Smooth muscle cell of the coronary artery (primary cell): ENCODE results near the gene GOLGA6B. TPM values are rescaled to one million over a fixed set of nuclear protein-coding genes. Genes with fewer than 3 reads are reported as not detected.

Experiments used
- total RNA-seq: library from RNA; depleted of rRNA; stranded (reverse); fragments of >200 nt; gene quantifications from 2 replicates; pipeline ENCODE4 v1.2.3, GENCODE V29; 2014; ENCODE audit warnings: low replicate concordance

GOLGA6B gene, protein sequence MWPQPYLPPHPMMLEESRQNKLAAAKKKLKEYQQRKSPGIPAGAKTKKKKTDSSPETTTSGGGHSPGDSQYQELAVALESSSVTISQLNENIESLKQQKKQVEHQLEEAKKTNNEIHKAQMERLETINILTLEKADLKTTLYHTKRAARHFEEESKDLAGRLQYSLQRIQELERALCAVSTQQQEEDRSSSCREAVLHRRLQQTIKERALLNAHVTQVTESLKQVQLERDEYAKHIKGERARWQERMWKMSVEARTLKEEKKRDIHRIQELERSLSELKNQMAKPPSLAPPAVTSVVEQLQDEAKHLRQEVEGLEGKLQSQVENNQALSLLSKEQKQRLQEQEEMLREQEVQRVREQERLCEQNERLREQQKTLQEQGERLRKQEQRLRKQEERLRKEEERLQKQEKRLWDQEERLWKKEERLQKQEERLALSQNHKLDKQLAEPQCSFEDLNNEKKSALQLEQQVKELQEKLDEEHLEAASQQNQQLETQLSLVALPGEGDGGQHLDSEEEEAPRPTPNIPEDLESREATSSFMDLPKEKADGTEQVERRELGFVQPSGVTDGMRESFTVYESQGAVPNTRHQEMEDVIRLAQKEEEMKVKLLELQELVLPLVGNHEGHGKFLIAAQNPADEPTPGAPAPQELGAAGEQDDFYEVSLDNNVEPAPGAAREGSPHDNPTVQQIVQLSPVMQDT
- not detected in 2 replicates for total RNA-seq

GRCh38 chr15:72654397-72654796 lies at the start of gene GOLGA6B:
TSS of gene GOLGA6B (plus strand) at chr15:72654697. CDS start at chr15:72654738, 41 bp downstream.

DNA sequence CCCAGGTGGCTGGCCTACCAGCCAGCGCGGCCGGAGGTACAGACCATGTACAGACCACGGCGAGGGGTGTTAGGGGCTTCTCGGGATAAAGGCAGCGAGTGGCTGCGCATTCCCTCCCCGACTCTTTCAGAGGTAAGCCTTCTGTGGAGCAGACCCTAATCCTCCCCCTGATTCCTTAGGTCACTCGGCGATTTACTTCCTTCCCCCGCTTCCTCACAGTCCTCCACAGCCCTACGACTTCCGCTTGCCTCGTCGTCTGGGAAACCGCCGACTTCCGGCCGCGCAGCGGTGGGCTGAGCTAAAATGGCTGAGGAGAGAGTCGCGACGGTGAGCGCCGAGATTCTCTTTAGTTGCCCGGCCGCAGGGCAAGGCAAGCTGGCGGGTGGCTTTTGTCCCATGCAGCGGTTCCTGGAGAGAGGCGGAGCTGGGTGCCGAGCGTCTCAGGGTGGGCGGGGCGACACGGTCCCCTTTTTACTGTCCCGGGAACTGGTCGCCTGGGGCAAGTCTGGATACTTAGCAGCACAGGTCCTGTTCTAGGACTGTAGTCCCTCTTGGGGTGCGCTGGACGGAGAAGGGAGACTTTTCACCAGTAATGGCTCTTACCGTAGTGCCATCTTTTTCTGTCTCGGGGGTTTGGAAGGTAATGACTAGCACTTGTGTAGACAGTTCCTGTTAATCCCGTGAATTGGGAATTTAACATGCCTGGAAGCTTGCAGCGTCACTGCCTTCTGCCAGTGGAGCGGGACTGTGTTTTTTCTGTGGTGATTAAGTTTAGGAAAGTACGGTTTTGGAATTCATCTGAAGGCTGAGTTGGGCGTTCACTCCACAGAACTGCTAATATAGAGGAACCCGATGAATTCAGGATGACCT lies 31.7 kb downstream of the GOLGA6B start, which contains the start of the genes BBS4 and HIGD2B:
Gene BBS4 (plus strand): TSS at position 283 of the 870 bp plus-strand sequence. CDS start 21 bp downstream, at position 304.
Gene HIGD2B (minus strand): TSS at position 258 of the 870 bp plus-strand sequence. CDS start 9,808 bp downstream, outside the sequence.

Other genes with a start within 250 kb of the GOLGA6B start
- gene ARIH1, start 180.4 kb upstream of the GOLGA6B start, total RNA-seq = 38.1 and 162 TPM in 2 replicates
- not detected in 2 replicates for gene HIGD2B, start 31.5 kb downstream of the GOLGA6B start, total RNA-seq
- gene BBS4, start 31.5 kb downstream of the GOLGA6B start, total RNA-seq = 15.6 and 15.7 TPM in 2 replicates
- gene ADPGK, start 129.1 kb downstream of the GOLGA6B start, total RNA-seq = 50.7 and 52.0 TPM in 2 replicates